ENCODE results near the gene PNKD.

PNKD gene

GRCh38 chr2:218280260-218280870, 10.0 kb downstream of the PNKD start:
- no peak for DNase-seq (ENCODE audit: low read depth)
- no peak overlapping the region for H3K4me3 ChIP-seq (ENCODE audit: control insufficient read depth, low read depth, low read length)
- TF ChIP-seq, protein P1, sequence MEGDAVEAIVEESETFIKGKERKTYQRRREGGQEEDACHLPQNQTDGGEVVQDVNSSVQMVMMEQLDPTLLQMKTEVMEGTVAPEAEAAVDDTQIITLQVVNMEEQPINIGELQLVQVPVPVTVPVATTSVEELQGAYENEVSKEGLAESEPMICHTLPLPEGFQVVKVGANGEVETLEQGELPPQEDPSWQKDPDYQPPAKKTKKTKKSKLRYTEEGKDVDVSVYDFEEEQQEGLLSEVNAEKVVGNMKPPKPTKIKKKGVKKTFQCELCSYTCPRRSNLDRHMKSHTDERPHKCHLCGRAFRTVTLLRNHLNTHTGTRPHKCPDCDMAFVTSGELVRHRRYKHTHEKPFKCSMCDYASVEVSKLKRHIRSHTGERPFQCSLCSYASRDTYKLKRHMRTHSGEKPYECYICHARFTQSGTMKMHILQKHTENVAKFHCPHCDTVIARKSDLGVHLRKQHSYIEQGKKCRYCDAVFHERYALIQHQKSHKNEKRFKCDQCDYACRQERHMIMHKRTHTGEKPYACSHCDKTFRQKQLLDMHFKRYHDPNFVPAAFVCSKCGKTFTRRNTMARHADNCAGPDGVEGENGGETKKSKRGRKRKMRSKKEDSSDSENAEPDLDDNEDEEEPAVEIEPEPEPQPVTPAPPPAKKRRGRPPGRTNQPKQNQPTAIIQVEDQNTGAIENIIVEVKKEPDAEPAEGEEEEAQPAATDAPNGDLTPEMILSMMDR (IDR thresholded peaks at IDR 0.05; ENCODE audit: control insufficient read depth, insufficient read depth, low read depth, low read length, missing control alignments) = no peak

DNA sequence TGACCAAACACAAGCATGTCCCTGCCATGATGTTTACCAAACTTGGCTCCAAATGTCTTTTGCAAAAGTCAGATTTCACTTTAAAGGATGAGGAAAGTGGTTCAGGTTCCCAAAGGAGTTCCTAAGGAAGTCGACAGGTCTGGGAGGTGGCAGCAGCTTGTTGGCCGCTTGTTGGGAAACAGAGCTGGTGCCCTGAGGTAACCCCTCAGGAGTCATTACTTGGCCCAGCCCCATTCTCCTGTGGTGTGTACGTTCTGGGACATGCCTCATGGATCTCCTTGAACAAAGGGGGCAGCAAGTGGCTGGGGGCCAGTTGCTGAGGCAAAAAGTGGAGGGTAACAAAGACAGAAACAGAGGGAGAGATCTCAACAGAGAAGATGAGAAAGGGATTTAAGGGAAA, 11.1 kb downstream of the PNKD start:
- no peak for DNase-seq (ENCODE audit: low read depth)
- no peak overlapping the region for H3K4me3 ChIP-seq (ENCODE audit: control insufficient read depth, low read depth, low read length)
- TF ChIP-seq, protein P1 (IDR thresholded peaks at IDR 0.05; ENCODE audit: control insufficient read depth, insufficient read depth, low read depth, low read length, missing control alignments) = no peak

GRCh38 chr2:218282173-218282991, 12.1 kb downstream of the PNKD start:
- no peak for DNase-seq (ENCODE audit: low read depth)
- TF ChIP-seq, protein P1 (IDR thresholded peaks at IDR 0.05; ENCODE audit: control insufficient read depth, insufficient read depth, low read depth, low read length, missing control alignments) = no peak
- H3K4me3 ChIP-seq (ENCODE audit: control insufficient read depth, low read depth, low read length) = no peak overlapping the region

- DNase-seq (ENCODE audit: low read depth) = no peak
- TF ChIP-seq, protein P1 (IDR thresholded peaks at IDR 0.05; ENCODE audit: control insufficient read depth, insufficient read depth, low read depth, low read length, missing control alignments) = no peak
- H3K4me3 ChIP-seq (ENCODE audit: control insufficient read depth, low read depth, low read length) = no peak overlapping the region
Measured at GRCh38 chr2:218284106-218284811, 13.9 kb downstream of the PNKD start.

GRCh38 chr2:218285604-218286003, 15.3 kb downstream of the PNKD start:
- peak overlapping the region; percentile 43 for H3K4me3 ChIP-seq (ENCODE audit: control insufficient read depth, low read depth, low read length)
- DNase-seq (ENCODE audit: low read depth) = peak; percentile 56
- TF ChIP-seq, protein P1 (IDR thresholded peaks at IDR 0.05; ENCODE audit: control insufficient read depth, insufficient read depth, low read depth, low read length, missing control alignments) = no peak

GRCh38 chr2:218286570-218287459, 16.5 kb downstream of the PNKD start:
- peak overlapping the region; percentile 43 for H3K4me3 ChIP-seq (ENCODE audit: control insufficient read depth, low read depth, low read length)
- DNase-seq (ENCODE audit: low read depth) = peak; percentile 85
- TF ChIP-seq, protein P1 (IDR thresholded peaks at IDR 0.05; ENCODE audit: control insufficient read depth, insufficient read depth, low read depth, low read length, missing control alignments) = no peak
